Gastroesophageal sphincter (tissue), 4 donors: ENCODE data around the gene PLA1A. TPM values are rescaled to one million over a fixed set of nuclear protein-coding genes. Genes with fewer than 3 reads are reported as not detected.
"Not testable (repeated sequence)": the region's sequence is repeated elsewhere in the genome, so short reads cannot be mapped to it uniquely, and the experiment has no call there.

Experiments
- ATAC-seq: fragments of 150-250 bp; one replicate; pipeline ENCODE4 v1.9.1; 2016; ENCODE audit warnings: mild to moderate bottlenecking, moderate library complexity
- H3K27ac ChIP-seq, 4 donors: fragments of 200-600 bp; sonication (generic) in 3 of 4; 1 replicate in 3 of 4; 2 replicates in 1 of 4; pipeline ENCODE4 v1.5.1; 2016 to 2019
- H3K27me3 ChIP-seq: fragments of 200-600 bp; sonication (generic); one replicate; pipeline ENCODE4 v1.5.1; 2019
- H3K36me3 ChIP-seq, 2 donors: fragments of 200-600 bp; sonication (generic); one replicate each; pipeline ENCODE4 v1.5.1; 2019; ENCODE audit warnings: control low read depth in 1 of 2
- H3K4me1 ChIP-seq, 3 donors: fragments of 200-600 bp; sonication (generic); 1 replicate in 2 of 3; 2 replicates in 1 of 3; pipeline ENCODE4 v1.5.1; 2016 to 2019; ENCODE audit warnings: control low read depth in 2 of 3
- H3K4me3 ChIP-seq, 2 donors: fragments of 200-600 bp; sonication (generic); one replicate each; pipeline ENCODE4 v1.5.1; 2019; ENCODE audit warnings: mild to moderate bottlenecking in 1 of 2, moderate library complexity in 1 of 2
- H3K9me3 ChIP-seq, 3 donors: fragments of 200-600 bp; sonication (generic); one replicate each; pipeline ENCODE4 v1.5.1; 2017 to 2019; ENCODE audit warnings: control low read depth in 2 of 3
- CTCF ChIP-seq, 4 experiments: fragments of 200-600 bp in 2 of 4; fragments of 450-650 bp in 2 of 4; sonication (generic) in 1 of 4; IDR thresholded peaks; one replicate each; pipeline ENCODE4 v1.5.1; 2017 to 2019; ENCODE audit warnings: antibody characterized with exemption in 4 of 4, mild to moderate bottlenecking in 2 of 4, moderate library complexity in 2 of 4
- EP300 ChIP-seq: sonication (generic); formaldehyde crosslinking; IDR thresholded peaks from one replicate; pipeline ENCODE4 v1.6.1; 2017; ENCODE audit warnings: antibody characterized with exemption, mild to moderate bottlenecking
- POLR2A ChIP-seq, 2 donors: fragments of 450-650 bp; IDR thresholded peaks; one replicate each; pipeline ENCODE4 v1.6.1; 2017; ENCODE audit warnings: antibody characterized with exemption in 2 of 2, mild to moderate bottlenecking in 2 of 2, moderate library complexity in 1 of 2
- POLR2AphosphoS5 ChIP-seq: sonication (generic); formaldehyde crosslinking; IDR thresholded peaks from one replicate; pipeline ENCODE4 v1.6.1; 2017; ENCODE audit warnings: antibody characterized with exemption
- WGBS, 2 donors: methylation state at CpG; one replicate each; pipeline ENCODE4 v1.1.5; 2018; ENCODE audit warnings: low coverage in 1 of 2; 5-methylcytosine and 5-hydroxymethylcytosine counted together
- total RNA-seq, 4 donors: library from RNA; depleted of rRNA; stranded (reverse); fragments of >200 nt; gene quantifications; one replicate each; pipeline ENCODE4 v1.1.0, GENCODE V29; 2016

The PLA1A gene
- total RNA-seq, 4 donors from 2014 or later: 0.50 to 1.8 (median 1.4) TPM

- H3K27me3 ChIP-seq: no peaks in the 10 kb centered on the region
- H3K4me1 ChIP-seq: peaks cover 7 to 33% (median 8%) of the 10 kb centered on the region in 3 donors
- H3K27ac ChIP-seq: peak overlapping the region; percentile 77 to 99 (median 90)
- no peak for TF ChIP-seq EP300
- TF ChIP-seq POLR2AphosphoS5: no peak
- no peak for TF ChIP-seq POLR2A (IDR thresholded peaks at IDR 0.05)
- no peak for TF ChIP-seq CTCF (IDR thresholded peaks at IDR 0.05)
- no peak for ATAC-seq
- H3K4me3 ChIP-seq: peak overlapping the region; percentile 63 to 74
- peaks cover 3 to 40% of the 10 kb centered on the region in 2 donors for H3K36me3 ChIP-seq
- no peaks in the 10 kb centered on the region for H3K9me3 ChIP-seq
- WGBS, 2 donors: 17 to 36% methylated on average over 1 of the region's 1 CpG
Measured at GRCh38 chr3:119676020-119676419, 78.3 kb downstream of the PLA1A start.

GRCh38 chr3:119676771-119677640 is 79.3 kb downstream of the PLA1A start, which contains the start of gene COX17:
Gene COX17 (minus strand): TSS chr3:119677406. CDS start chr3:119677310, 96 bp downstream.
- Histone ChIP-seq H3K27ac (peak within 1 kb of the TSS; percentile 77 to 99 (median 90)), H3K36me3 (peaks cover 3 to 32% of the 10 kb centered on the region in 2 donors), H3K4me3 (peak within 1 kb of the TSS; percentile 63 to 74), H3K27me3 (no peaks in the 10 kb centered on the region), H3K4me1 (peaks cover 7 to 33% (median 8%) of the 10 kb centered on the region in 3 donors), H3K9me3 (no peaks in the 10 kb centered on the region)
- TF ChIP-seq POLR2A (IDR thresholded peaks at IDR 0.05) (peak; percentile 21 to 50), POLR2AphosphoS5 (peak; percentile 76), EP300 (no peak), CTCF (IDR thresholded peaks at IDR 0.05) (peak in 1 of 4 experiments; percentile 8)
- WGBS, 2 donors: 0% methylated on average over 12 to 22 of the region's 54 CpGs
- ATAC-seq: peak; percentile 95

- ATAC-seq: no peak
- peak overlapping the region; percentile 63 to 74 for H3K4me3 ChIP-seq
- H3K4me1 ChIP-seq: peaks cover 7 to 33% (median 8%) of the 10 kb centered on the region in 3 donors
- peaks cover 3 to 27% of the 10 kb centered on the region in 2 donors for H3K36me3 ChIP-seq
- H3K27ac ChIP-seq: peak overlapping the region; percentile 77 to 99 (median 90)
- H3K9me3 ChIP-seq: no peaks in the 10 kb centered on the region
- H3K27me3 ChIP-seq: no peaks in the 10 kb centered on the region
- no peak for TF ChIP-seq POLR2A (IDR thresholded peaks at IDR 0.05)
- 3 to 13% methylated on average over 6 of the region's 6 CpGs for WGBS, 2 donors
Measured at GRCh38 chr3:119677641-119677934, 79.9 kb downstream of the PLA1A start.

- not testable (repeated sequence) for ATAC-seq, H3K4me3 ChIP-seq, H3K9me3 ChIP-seq, H3K27me3 ChIP-seq
- Histone ChIP-seq H3K4me1 (peaks cover 7 to 27% (median 8%) of the 10 kb centered on the region in 3 donors), H3K27ac (peak overlapping the region in 1 of 4 donors; percentile 93), H3K36me3 (peaks cover 3 to 21% of the 10 kb centered on the region in 2 donors)
- 90 to 100% methylated on average over 2 to 6 of the region's 10 CpGs for WGBS, 2 donors
Measured at GRCh38 chr3:119678209-119678608, 80.5 kb downstream of the PLA1A start.

Other genes starting within 250 kb of the PLA1A start
- 10 to 100 TPM; 21.4 to 29.6 (median 25.9) TPM for gene TMEM39A, start 134.3 kb upstream of the PLA1A start, total RNA-seq
- 10 to 100 TPM in 2 of 4 donors, 1 to 10 TPM in 2; 8.8 to 13.4 (median 10.3) TPM for gene POGLUT1, start 128.9 kb upstream of the PLA1A start, total RNA-seq
- 10 to 100 TPM; 43.9 to 65.7 (median 52.2) TPM for gene TIMMDC1, start 99.3 kb upstream of the PLA1A start, total RNA-seq
- gene CD80, start 38.3 kb upstream of the PLA1A start, total RNA-seq: under 1 TPM in 1 of 4 donors, not detected in 3; 0.58 TPM
- 10 to 100 TPM; 10.2 to 23.1 (median 15.0) TPM for gene ADPRH, start 18.4 kb upstream of the PLA1A start, total RNA-seq
- gene POPDC2, start 62.7 kb downstream of the PLA1A start, total RNA-seq: 10 to 100 TPM; 19.7 to 98.2 (median 67.6) TPM
- gene COX17, start 79.5 kb downstream of the PLA1A start, total RNA-seq: 10 to 100 TPM; 31.9 to 84.8 (median 62.7) TPM
- gene CFAP91, start 105.1 kb downstream of the PLA1A start, total RNA-seq: 1 to 10 TPM; 2.6 to 7.8 (median 4.1) TPM
- not detected for gene NR1I2, start 184.2 kb downstream of the PLA1A start, total RNA-seq